HCT116 (cell line): ENCODE measurements around the gene COA1. TPM values are rescaled to one million over a fixed set of nuclear protein-coding genes. Genes with fewer than 3 reads are reported as not detected.

Experiments used
- ATAC-seq: fragments of 200-7000 bp; cut with Tn5 transposase; 2 replicates; pipeline ENCODE4 v1.9.1; 2020; ENCODE audit warnings: mild to moderate bottlenecking, moderate library complexity
- BruUV-seq: library from RNA; stranded (reverse); fragments of 400-500 nt; replicated peaks from 2 replicates; lab custom pipeline; 2021; lab: Mats Ljungman, UMichigan
- CTCF ChIA-PET: fragments of 300-600 bp; sonication (Branson Sonifier 250); formaldehyde crosslinking; loops from one replicate; lab custom pipeline; 2021; ENCODE audit warnings: antibody characterized with exemption; lab: Charles Lee
- POLR2A ChIA-PET: fragments of 300-600, 350-600 bp; sonication (Branson Sonifier 250); formaldehyde crosslinking; loops from one replicate; lab custom pipeline; 2021; ENCODE audit warnings: antibody characterized with exemption; lab: Charles Lee
- RAD21 ChIA-PET, 2 experiments: fragments of 300-600 bp; sonication (Branson Sonifier 250); formaldehyde crosslinking; loops; one replicate each; lab custom pipeline; 2023; ENCODE audit warnings: low total read pairs in 2 of 2; ENCODE audit not compliant: uncharacterized antibody in 2 of 2, unreplicated experiment in 2 of 2, low non-redundant PET in 1 of 2; lab: Charles Lee
- DNase-seq: peaks from one replicate; pipeline ENCODE4 v3.0.0-alpha.2; 2010; ENCODE audit warnings: low read depth, low spot score
- H2AFZ ChIP-seq: fragments of 200-600 bp; shearing (Covaris generic), sonication (generic); 2 replicates; pipeline ENCODE4 v1.6.1; 2017; ENCODE audit warnings: low read depth, mixed run types, mixed read lengths, antibody characterized with exemption, low read length; ENCODE audit not compliant: poor library complexity, severe bottlenecking
- H3K27ac ChIP-seq: 2 replicates; pipeline ENCODE4 v1.5.1; 2012; ENCODE audit warnings: low read depth, low read length
- H3K27me3 ChIP-seq: fragments of 200-600 bp; sonication (generic); 2 replicates; pipeline ENCODE4 v1.6.1; 2016; ENCODE audit warnings: mixed run types, low read length, mixed read lengths; ENCODE audit not compliant: insufficient read depth
- H3K36me3 ChIP-seq, 2 experiments: fragments of 200-500 bp in 1 of 2; fragments of 200-600 bp in 1 of 2; sonication (Bioruptor generic) in 1 of 2; sonication (generic) in 1 of 2; 2 replicates each; pipeline versions ENCODE4 v1.5.1 to v1.6.1; 2014 to 2016; ENCODE audit warnings: low read length in 2 of 2, inconsistent platforms in 1 of 2, mixed read lengths in 1 of 2, mixed run types in 1 of 2; ENCODE audit not compliant: insufficient read depth in 2 of 2, control insufficient read depth in 1 of 2
- H3K4me1 ChIP-seq, 2 experiments: fragments of 200-600 bp in 1 of 2; sonication (generic) in 1 of 2; 2 replicates each; pipeline versions ENCODE4 v1.5.1 to v1.6.1; 2012 to 2017; ENCODE audit warnings: low read length in 2 of 2, inconsistent platforms in 1 of 2, mild to moderate bottlenecking in 1 of 2, mixed read lengths in 1 of 2, mixed run types in 1 of 2, moderate library complexity in 1 of 2; ENCODE audit not compliant: insufficient read depth in 2 of 2, control insufficient read depth in 1 of 2
- H3K4me2 ChIP-seq: fragments of 200-600 bp; sonication (generic); 2 replicates; pipeline ENCODE4 v1.6.1; 2017; ENCODE audit warnings: mixed run types, low read length, mixed read lengths
- H3K4me3 ChIP-seq, 2 experiments: fragments of 200-600 bp in 1 of 2; sonication (generic) in 1 of 2; replicated peaks in 1 of 2; 2 replicates each; pipeline ENCODE4 v1.5.1; 2011 to 2016; ENCODE audit warnings: low read length in 2 of 2, control low read depth in 1 of 2, low read depth in 1 of 2, mild to moderate bottlenecking in 1 of 2, mixed read lengths in 1 of 2, mixed run types in 1 of 2
- H3K79me2 ChIP-seq: fragments of 200-600 bp; sonication (generic); 2 replicates; pipeline ENCODE4 v1.6.1; 2017; ENCODE audit warnings: mild to moderate bottlenecking, mixed run types, low read length, moderate library complexity, mixed read lengths; ENCODE audit not compliant: insufficient read depth
- H3K9ac ChIP-seq: fragments of 200-600 bp; sonication (generic); 2 replicates; pipeline ENCODE4 v1.6.1; 2016; ENCODE audit warnings: low read length, mixed read lengths
- H3K9me2 ChIP-seq: fragments of 200-600 bp; sonication (generic), shearing (Covaris generic); 2 replicates; pipeline ENCODE4 v1.6.1; 2017; ENCODE audit warnings: mixed run types, mild to moderate bottlenecking, moderate library complexity; ENCODE audit not compliant: insufficient read depth
- H3K9me3 ChIP-seq, 2 experiments: fragments of 200-500 bp in 1 of 2; fragments of 200-600 bp in 1 of 2; sonication (Bioruptor generic) in 1 of 2; sonication (generic) in 1 of 2; 2 replicates each; pipeline ENCODE4 v1.6.1; 2014 to 2017; ENCODE audit warnings: low read length in 2 of 2, mixed read lengths in 2 of 2, inconsistent platforms in 1 of 2, low read depth in 1 of 2, mild to moderate bottlenecking in 1 of 2, mixed run types in 1 of 2, moderate library complexity in 1 of 2; ENCODE audit not compliant: control insufficient read depth in 1 of 2, insufficient read depth in 1 of 2
- H4K20me1 ChIP-seq: fragments of 200-600 bp; sonication (generic), shearing (Covaris generic); 2 replicates; pipeline ENCODE4 v1.6.1; 2017; ENCODE audit warnings: mixed run types, mild to moderate bottlenecking, moderate library complexity; ENCODE audit not compliant: insufficient read depth
- CBX3 ChIP-seq: IDR thresholded peaks from 2 replicates; pipeline ENCODE4 v1.6.1; 2012; ENCODE audit warnings: low read depth
- CEBPB ChIP-seq: IDR thresholded peaks from 2 replicates; pipeline ENCODE4 v1.6.1; 2012; ENCODE audit warnings: low read depth
- CTCF ChIP-seq, 3 experiments: fragments of 200-600 bp in 1 of 3; sonication (generic) in 1 of 3; IDR thresholded peaks in 2 of 3; conservative IDR thresholded peaks in 1 of 3; 2 replicates each; pipeline ENCODE4 v1.5.1; 2012 to 2017; ENCODE audit warnings: low read depth in 2 of 3, low read length in 2 of 3, antibody characterized with exemption in 1 of 3, borderline replicate concordance in 1 of 3, control low read depth in 1 of 3, mild to moderate bottlenecking in 1 of 3, mixed read lengths in 1 of 3, mixed run types in 1 of 3, moderate library complexity in 1 of 3; ENCODE audit not compliant: insufficient read depth in 1 of 3
- EGR1 ChIP-seq: IDR thresholded peaks from 2 replicates; pipeline ENCODE4 v1.6.1; 2012; ENCODE audit warnings: low read depth
- EZH2 ChIP-seq: fragments of 200-600 bp; sonication (generic); IDR thresholded peaks from 2 replicates; pipeline ENCODE4 v1.6.1; 2017; ENCODE audit warnings: antibody characterized with exemption, mixed run types
- EZH2phosphoT487 ChIP-seq: fragments of 200-600 bp; IDR thresholded peaks from 2 replicates; pipeline ENCODE4 v1.6.1; 2018; ENCODE audit warnings: antibody characterized with exemption, borderline replicate concordance
- FOSL1 ChIP-seq: IDR thresholded peaks from 2 replicates; pipeline ENCODE4 v1.6.1; 2012; ENCODE audit warnings: low read depth
- JUND ChIP-seq: IDR thresholded peaks from 2 replicates; pipeline ENCODE4 v1.6.1; 2012
- MAX ChIP-seq: IDR thresholded peaks from 2 replicates; pipeline ENCODE4 v1.6.1; 2012
- POLR2A ChIP-seq: IDR thresholded peaks from 2 replicates; pipeline ENCODE4 v1.7.0; 2011; ENCODE audit warnings: borderline replicate concordance; ENCODE audit not compliant: insufficient read depth, insufficient read length; ENCODE audit errors: extremely low read depth
- RAD21 ChIP-seq: IDR thresholded peaks from 2 replicates; pipeline ENCODE4 v1.6.1; 2012; ENCODE audit warnings: low read depth, mild to moderate bottlenecking
- SP1 ChIP-seq: IDR thresholded peaks from 2 replicates; pipeline ENCODE4 v1.6.1; 2012; ENCODE audit warnings: low read depth
- TCF7L2 ChIP-seq: IDR thresholded peaks from 2 replicates; pipeline ENCODE4 v1.7.0; 2011; ENCODE audit warnings: borderline replicate concordance, inconsistent platforms; ENCODE audit not compliant: insufficient read depth, insufficient read length; ENCODE audit errors: extremely low read depth
- YY1 ChIP-seq: IDR thresholded peaks from 2 replicates; pipeline ENCODE4 v1.6.1; 2011; ENCODE audit warnings: low read length, low read depth, moderate library complexity, mild to moderate bottlenecking; ENCODE audit not compliant: insufficient replicate concordance; ENCODE audit errors: extremely low read depth
- ZFX ChIP-seq: fragments of 450-650 bp; IDR thresholded peaks from 2 replicates; pipeline ENCODE4 v1.6.1; 2017
- ZNF274 ChIP-seq: fragments of 200-500 bp; sonication (Bioruptor generic); IDR thresholded peaks from 2 replicates; pipeline ENCODE4 v1.6.1; 2014; ENCODE audit warnings: mild to moderate bottlenecking, low read depth, low read length, inconsistent platforms
- intact Hi-C: fragments of 100-400 bp; cut with micrococcal nuclease; formaldehyde crosslinking; loops from 2 replicates; pipeline ENCODE4 v1.10.0; 2022
- total RNA-seq: library from RNA; stranded (reverse); gene quantifications from one replicate; pipeline ENCODE4 v1.2.1, GENCODE V29; 2021; ENCODE audit not compliant: unreplicated experiment
- TF ChIP-seq, protein P1 (sequence below): IDR thresholded peaks from 2 replicates; pipeline ENCODE4 v1.6.1; 2011; ENCODE audit warnings: mild to moderate bottlenecking, low read length, moderate library complexity; ENCODE audit not compliant: insufficient replicate concordance; ENCODE audit errors: extremely low read depth

The COA1 gene
- total RNA-seq, 1 experiment from 2014 or later, result 78.5 TPM

DNA sequence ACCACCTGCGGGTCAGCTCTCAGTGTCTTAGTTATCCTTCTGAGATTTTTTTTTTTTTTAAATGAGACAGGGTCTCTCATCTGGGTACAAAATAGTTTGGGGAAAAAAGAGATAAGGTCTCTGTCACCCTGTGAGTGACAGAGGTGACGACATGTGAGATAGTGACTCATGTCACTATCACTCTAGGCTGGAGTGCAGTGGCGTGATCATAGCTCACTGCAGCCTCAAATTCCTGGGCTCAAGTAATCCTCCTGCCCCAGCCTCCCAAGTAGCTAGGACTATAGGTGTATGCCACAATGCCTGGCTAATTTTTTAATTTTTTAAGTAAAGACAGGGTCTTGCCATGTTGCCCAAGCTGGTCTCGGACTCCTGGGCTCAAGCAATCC, 39.6 kb upstream of the COA1 start:
- H3K9me2 ChIP-seq, result no peaks in the 10 kb centered on the region
- no peaks in the 10 kb centered on the region; a peak in 1 of 4 replicates for H3K36me3 ChIP-seq
- H4K20me1 ChIP-seq, result no peaks in the 10 kb centered on the region
- no peak overlapping the region for H3K27ac ChIP-seq
- no peaks in the 10 kb centered on the region for H3K9me3 ChIP-seq
- DNase-seq (no peak), ATAC-seq (no peak)
- RAD21 ChIA-PET, result no interaction called here
- no peak overlapping the region for H3K4me2 ChIP-seq
- POLR2A ChIA-PET, result no interaction called here
- intact Hi-C loops, result no loop called here
- peaks cover 15 to 16% of the 10 kb centered on the region in 2 experiments for H3K4me1 ChIP-seq
- no peak overlapping the region for H2AFZ ChIP-seq
- H3K27me3 ChIP-seq, result no peaks in the 10 kb centered on the region
- BruUV-seq, result no TSS peak
- no peaks in the 10 kb centered on the region for H3K79me2 ChIP-seq
- no peak overlapping the region for H3K4me3 ChIP-seq
- no peak overlapping the region for H3K9ac ChIP-seq
- CTCF ChIA-PET, result interaction anchor here (1.2 kb wide), 1 partner anchor 70 kb away, joined by 3 read pairs; no protein-coding TSS in a partner anchor
- TF ChIP-seq ZNF274, result no peak
- TF ChIP-seq POLR2A, result no peak
- TF ChIP-seq ZFX, result no peak
- no peak for TF ChIP-seq CBX3
- no peak for TF ChIP-seq CEBPB
- no peak for TF ChIP-seq JUND
- TF ChIP-seq, protein P1, sequence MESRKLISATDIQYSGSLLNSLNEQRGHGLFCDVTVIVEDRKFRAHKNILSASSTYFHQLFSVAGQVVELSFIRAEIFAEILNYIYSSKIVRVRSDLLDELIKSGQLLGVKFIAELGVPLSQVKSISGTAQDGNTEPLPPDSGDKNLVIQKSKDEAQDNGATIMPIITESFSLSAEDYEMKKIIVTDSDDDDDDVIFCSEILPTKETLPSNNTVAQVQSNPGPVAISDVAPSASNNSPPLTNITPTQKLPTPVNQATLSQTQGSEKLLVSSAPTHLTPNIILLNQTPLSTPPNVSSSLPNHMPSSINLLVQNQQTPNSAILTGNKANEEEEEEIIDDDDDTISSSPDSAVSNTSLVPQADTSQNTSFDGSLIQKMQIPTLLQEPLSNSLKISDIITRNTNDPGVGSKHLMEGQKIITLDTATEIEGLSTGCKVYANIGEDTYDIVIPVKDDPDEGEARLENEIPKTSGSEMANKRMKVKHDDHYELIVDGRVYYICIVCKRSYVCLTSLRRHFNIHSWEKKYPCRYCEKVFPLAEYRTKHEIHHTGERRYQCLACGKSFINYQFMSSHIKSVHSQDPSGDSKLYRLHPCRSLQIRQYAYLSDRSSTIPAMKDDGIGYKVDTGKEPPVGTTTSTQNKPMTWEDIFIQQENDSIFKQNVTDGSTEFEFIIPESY, result no peak
- no peak for TF ChIP-seq FOSL1
- no peak for TF ChIP-seq EZH2
- no peak for TF ChIP-seq MAX
- TF ChIP-seq YY1, result no peak
- no peak for TF ChIP-seq EZH2phosphoT487
- no peak for TF ChIP-seq CTCF (IDR thresholded peaks at IDR 0.05 in 2 of 3, conservative IDR thresholded peaks at IDR 0.05 in 1 of 3; ENCODE audit: borderline replicate concordance in 1 of 3, insufficient read depth in 1 of 3, low read depth in 2 of 3, low read length in 2 of 3)
- TF ChIP-seq SP1, result no peak
- no peak for TF ChIP-seq TCF7L2
- TF ChIP-seq RAD21, result no peak
- no peak for TF ChIP-seq EGR1
